ENCODE results near the gene SLC35A4.

Gene SLC35A4

GRCh38 chr5:140566665-140567064 is 2.0 kb downstream of the SLC35A4 start:
- H3K4me3 ChIP-seq (replicated peaks; ENCODE audit: low read depth, low read length), result no peak overlapping the region
- TF ChIP-seq CTCF (IDR thresholded peaks at IDR 0.05; ENCODE audit: low read length, missing control alignments), result no peak
- DNase-seq (ENCODE audit: low read depth), result no peak

- no peak for TF ChIP-seq CTCF (IDR thresholded peaks at IDR 0.05; ENCODE audit: low read length, missing control alignments)
- no peak for DNase-seq (ENCODE audit: low read depth)
- H3K4me3 ChIP-seq (replicated peaks; ENCODE audit: low read depth, low read length), result no peak overlapping the region
Observed at GRCh38 chr5:140567136-140567818, 2.6 kb downstream of the SLC35A4 start.

- no peak for DNase-seq (ENCODE audit: low read depth)
- H3K4me3 ChIP-seq (replicated peaks; ENCODE audit: low read depth, low read length), result no peak overlapping the region
- TF ChIP-seq CTCF (IDR thresholded peaks at IDR 0.05; ENCODE audit: low read length, missing control alignments), result no peak
Observed at GRCh38 chr5:140567871-140568270, 3.2 kb downstream of the SLC35A4 start.

GRCh38 chr5:140568443-140569063 is 3.9 kb downstream of the SLC35A4 start:
- DNase-seq (ENCODE audit: low read depth), result no peak
- H3K4me3 ChIP-seq (replicated peaks; ENCODE audit: low read depth, low read length), result no peak overlapping the region
- no peak for TF ChIP-seq CTCF (IDR thresholded peaks at IDR 0.05; ENCODE audit: low read length, missing control alignments)

GRCh38 chr5:140569197-140569596 is 4.6 kb downstream of the SLC35A4 start:
- H3K4me3 ChIP-seq (replicated peaks; ENCODE audit: low read depth, low read length), result no peak overlapping the region
- DNase-seq (ENCODE audit: low read depth), result no peak
- TF ChIP-seq CTCF (IDR thresholded peaks at IDR 0.05; ENCODE audit: low read length, missing control alignments), result no peak

GRCh38 chr5:140570058-140570457 is 5.4 kb downstream of the SLC35A4 start:
- TF ChIP-seq CTCF (IDR thresholded peaks at IDR 0.05; ENCODE audit: low read length, missing control alignments), result no peak
- H3K4me3 ChIP-seq (replicated peaks; ENCODE audit: low read depth, low read length), result no peak overlapping the region
- DNase-seq (ENCODE audit: low read depth), result no peak

- DNase-seq (ENCODE audit: low read depth), result no peak
- TF ChIP-seq CTCF (IDR thresholded peaks at IDR 0.05; ENCODE audit: low read length, missing control alignments), result no peak
- H3K4me3 ChIP-seq (replicated peaks; ENCODE audit: low read depth, low read length), result no peak overlapping the region
Observed at GRCh38 chr5:140570488-140570887, 5.9 kb downstream of the SLC35A4 start.

All from fibroblast of pulmonary artery (primary cell).